ENCODE results near the gene CFAP221. TPM values are rescaled to one million over a fixed set of nuclear protein-coding genes. Genes with fewer than 3 reads are reported as not detected.

The CFAP221 gene
- total and polyA plus RNA-seq, 10 of the 15 experiments (the other 5 are each of a cell fraction or from before 2014, with no cell fraction given): not detected

GRCh38 chr2:119681203-119681867 is 137.1 kb downstream of the CFAP221 start (continued):
- TF ChIP-seq, protein P1, sequence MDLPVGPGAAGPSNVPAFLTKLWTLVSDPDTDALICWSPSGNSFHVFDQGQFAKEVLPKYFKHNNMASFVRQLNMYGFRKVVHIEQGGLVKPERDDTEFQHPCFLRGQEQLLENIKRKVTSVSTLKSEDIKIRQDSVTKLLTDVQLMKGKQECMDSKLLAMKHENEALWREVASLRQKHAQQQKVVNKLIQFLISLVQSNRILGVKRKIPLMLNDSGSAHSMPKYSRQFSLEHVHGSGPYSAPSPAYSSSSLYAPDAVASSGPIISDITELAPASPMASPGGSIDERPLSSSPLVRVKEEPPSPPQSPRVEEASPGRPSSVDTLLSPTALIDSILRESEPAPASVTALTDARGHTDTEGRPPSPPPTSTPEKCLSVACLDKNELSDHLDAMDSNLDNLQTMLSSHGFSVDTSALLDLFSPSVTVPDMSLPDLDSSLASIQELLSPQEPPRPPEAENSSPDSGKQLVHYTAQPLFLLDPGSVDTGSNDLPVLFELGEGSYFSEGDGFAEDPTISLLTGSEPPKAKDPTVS (IDR thresholded peaks at IDR 0.05; ENCODE audit: low read depth, low read length): no peak
- TF ChIP-seq, protein P2, sequence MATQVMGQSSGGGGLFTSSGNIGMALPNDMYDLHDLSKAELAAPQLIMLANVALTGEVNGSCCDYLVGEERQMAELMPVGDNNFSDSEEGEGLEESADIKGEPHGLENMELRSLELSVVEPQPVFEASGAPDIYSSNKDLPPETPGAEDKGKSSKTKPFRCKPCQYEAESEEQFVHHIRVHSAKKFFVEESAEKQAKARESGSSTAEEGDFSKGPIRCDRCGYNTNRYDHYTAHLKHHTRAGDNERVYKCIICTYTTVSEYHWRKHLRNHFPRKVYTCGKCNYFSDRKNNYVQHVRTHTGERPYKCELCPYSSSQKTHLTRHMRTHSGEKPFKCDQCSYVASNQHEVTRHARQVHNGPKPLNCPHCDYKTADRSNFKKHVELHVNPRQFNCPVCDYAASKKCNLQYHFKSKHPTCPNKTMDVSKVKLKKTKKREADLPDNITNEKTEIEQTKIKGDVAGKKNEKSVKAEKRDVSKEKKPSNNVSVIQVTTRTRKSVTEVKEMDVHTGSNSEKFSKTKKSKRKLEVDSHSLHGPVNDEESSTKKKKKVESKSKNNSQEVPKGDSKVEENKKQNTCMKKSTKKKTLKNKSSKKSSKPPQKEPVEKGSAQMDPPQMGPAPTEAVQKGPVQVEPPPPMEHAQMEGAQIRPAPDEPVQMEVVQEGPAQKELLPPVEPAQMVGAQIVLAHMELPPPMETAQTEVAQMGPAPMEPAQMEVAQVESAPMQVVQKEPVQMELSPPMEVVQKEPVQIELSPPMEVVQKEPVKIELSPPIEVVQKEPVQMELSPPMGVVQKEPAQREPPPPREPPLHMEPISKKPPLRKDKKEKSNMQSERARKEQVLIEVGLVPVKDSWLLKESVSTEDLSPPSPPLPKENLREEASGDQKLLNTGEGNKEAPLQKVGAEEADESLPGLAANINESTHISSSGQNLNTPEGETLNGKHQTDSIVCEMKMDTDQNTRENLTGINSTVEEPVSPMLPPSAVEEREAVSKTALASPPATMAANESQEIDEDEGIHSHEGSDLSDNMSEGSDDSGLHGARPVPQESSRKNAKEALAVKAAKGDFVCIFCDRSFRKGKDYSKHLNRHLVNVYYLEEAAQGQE (IDR thresholded peaks at IDR 0.05; ENCODE audit: low read depth, low read length): no peak
- TF ChIP-seq, protein P3, sequence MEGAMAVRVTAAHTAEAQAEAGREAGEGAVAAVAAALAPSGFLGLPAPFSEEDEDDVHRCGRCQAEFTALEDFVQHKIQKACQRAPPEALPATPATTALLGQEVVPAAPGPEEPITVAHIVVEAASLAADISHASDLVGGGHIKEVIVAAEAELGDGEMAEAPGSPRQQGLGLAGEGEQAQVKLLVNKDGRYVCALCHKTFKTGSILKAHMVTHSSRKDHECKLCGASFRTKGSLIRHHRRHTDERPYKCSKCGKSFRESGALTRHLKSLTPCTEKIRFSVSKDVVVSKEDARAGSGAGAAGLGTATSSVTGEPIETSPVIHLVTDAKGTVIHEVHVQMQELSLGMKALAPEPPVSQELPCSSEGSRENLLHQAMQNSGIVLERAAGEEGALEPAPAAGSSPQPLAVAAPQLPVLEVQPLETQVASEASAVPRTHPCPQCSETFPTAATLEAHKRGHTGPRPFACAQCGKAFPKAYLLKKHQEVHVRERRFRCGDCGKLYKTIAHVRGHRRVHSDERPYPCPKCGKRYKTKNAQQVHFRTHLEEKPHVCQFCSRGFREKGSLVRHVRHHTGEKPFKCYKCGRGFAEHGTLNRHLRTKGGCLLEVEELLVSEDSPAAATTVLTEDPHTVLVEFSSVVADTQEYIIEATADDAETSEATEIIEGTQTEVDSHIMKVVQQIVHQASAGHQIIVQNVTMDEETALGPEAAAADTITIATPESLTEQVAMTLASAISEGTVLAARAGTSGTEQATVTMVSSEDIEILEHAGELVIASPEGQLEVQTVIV (IDR thresholded peaks at IDR 0.05; ENCODE audit: borderline replicate concordance, partially characterized antibody): no peak
- TF ChIP-seq NFYB (IDR thresholded peaks at IDR 0.05; ENCODE audit: insufficient read depth, low read depth, low read length) (no peak), BCL3 (IDR thresholded peaks at IDR 0.05; ENCODE audit: borderline replicate concordance, insufficient read depth, low read depth, low read length, poor library complexity, severe bottlenecking) (no peak)
